ENCODE data around the gene CAMK2A. TPM values are rescaled to one million over a fixed set of nuclear protein-coding genes. Genes with fewer than 3 reads are reported as not detected.

The CAMK2A gene
- total and polyA plus RNA-seq, 4 donors: under 0.01 TPM; not detected in 3

- TF ChIP-seq YY1 (IDR thresholded peaks at IDR 0.05) (no peak), RAD21 (IDR thresholded peaks at IDR 0.05) (no peak), SP1 (IDR thresholded peaks at IDR 0.05) (no peak), CTCF (IDR thresholded peaks at IDR 0.05; ENCODE audit: low read depth, low read length, missing input control) (no peak), HNF4A (conservative IDR thresholded peaks at IDR 0.05) (no peak)
Observed at GRCh38 chr5:150239099-150239793, 50.3 kb downstream of the CAMK2A start (continued).

- Histone ChIP-seq H3K9ac (ENCODE audit: low read depth in 1 of 2, low read length in 2 of 2) (no peak overlapping the region), H3K4me1 (ENCODE audit: control insufficient read depth in 4 of 4, insufficient read depth in 4 of 4, low read length in 3 of 4) (no peaks in the 10 kb centered on the region), H3K9me3 (ENCODE audit: control insufficient read depth in 4 of 4, low read length in 3 of 4) (no peaks in the 10 kb centered on the region), H3K27ac (ENCODE audit: low read depth in 1 of 2, low read length in 2 of 2) (no peak overlapping the region), H3K27me3 (ENCODE audit: control insufficient read depth in 4 of 4, insufficient read depth in 4 of 4, low read length in 3 of 4) (no peaks in the 10 kb centered on the region), H3K4me3 (ENCODE audit: low read depth in 1 of 3, low read length in 3 of 3) (no peak overlapping the region), H3K36me3 (ENCODE audit: control insufficient read depth in 4 of 4, insufficient read depth in 3 of 4, low read depth in 1 of 4, low read length in 3 of 4) (no peaks in the 10 kb centered on the region)
- TF ChIP-seq YY1 (IDR thresholded peaks at IDR 0.05) (no peak), REST (IDR thresholded peaks at IDR 0.05) (no peak)
- no peak for DNase-seq (ENCODE audit: low spot score)
- 93% methylated on average over 10 of the region's 10 CpGs for WGBS
Observed at GRCh38 chr5:150238646-150239045, 50.9 kb downstream of the CAMK2A start.

GRCh38 chr5:150236981-150237754, 52.4 kb downstream of the CAMK2A start:
- no peak for DNase-seq (ENCODE audit: low spot score)
- 83% methylated on average over 15 of the region's 15 CpGs for WGBS
- Histone ChIP-seq H3K27ac (ENCODE audit: low read depth in 1 of 2, low read length in 2 of 2) (no peak overlapping the region), H3K27me3 (ENCODE audit: control insufficient read depth in 4 of 4, insufficient read depth in 4 of 4, low read length in 3 of 4) (no peaks in the 10 kb centered on the region), H3K4me1 (ENCODE audit: control insufficient read depth in 4 of 4, insufficient read depth in 4 of 4, low read length in 3 of 4) (no peaks in the 10 kb centered on the region), H3K4me3 (ENCODE audit: low read depth in 1 of 3, low read length in 3 of 3) (no peak overlapping the region), H3K9ac (ENCODE audit: low read depth in 1 of 2, low read length in 2 of 2) (no peak overlapping the region), H3K36me3 (ENCODE audit: control insufficient read depth in 4 of 4, insufficient read depth in 3 of 4, low read depth in 1 of 4, low read length in 3 of 4) (no peaks in the 10 kb centered on the region), H3K9me3 (ENCODE audit: control insufficient read depth in 4 of 4, low read length in 3 of 4) (no peaks in the 10 kb centered on the region)
- TF ChIP-seq HNF4A (conservative IDR thresholded peaks at IDR 0.05): no peak
- no peak for TF ChIP-seq RXRA (IDR thresholded peaks at IDR 0.05)
- TF ChIP-seq HNF4G (IDR thresholded peaks at IDR 0.05): no peak
- no peak for TF ChIP-seq NR2F2 (IDR thresholded peaks at IDR 0.05)
- TF ChIP-seq ZBTB33 (IDR thresholded peaks at IDR 0.05): no peak
- TF ChIP-seq ATF3 (IDR thresholded peaks at IDR 0.05): no peak
- TF ChIP-seq YY1 (IDR thresholded peaks at IDR 0.05): no peak
- no peak for TF ChIP-seq GABPA (IDR thresholded peaks at IDR 0.05 in 1 of 2, conservative IDR thresholded peaks at IDR 0.05 in 1 of 2)
- TF ChIP-seq RAD21 (IDR thresholded peaks at IDR 0.05): no peak
